DOHH2 (cell line): Measurements from ENCODE around the gene RTTN.

Source experiments
- H3F3A ChIP-seq: fragments of 200-600 bp; sonication (generic), shearing (Covaris generic); 2 replicates; pipeline ENCODE4 v1.6.0; 2016; ENCODE audit warnings: antibody characterized with exemption, mild to moderate bottlenecking; ENCODE audit not compliant: control insufficient read depth, insufficient read depth
- H3K27ac ChIP-seq: fragments of 200-600 bp; sonication (generic); 2 replicates; pipeline ENCODE4 v1.5.1; 2014; ENCODE audit warnings: low read depth, mild to moderate bottlenecking, low read length, moderate library complexity
- H3K27me3 ChIP-seq: fragments of 200-600 bp; sonication (generic); 2 replicates; pipeline ENCODE4 v1.6.1; 2014; ENCODE audit warnings: mild to moderate bottlenecking, low read length, mixed read lengths; ENCODE audit not compliant: control insufficient read depth
- H3K36me3 ChIP-seq: fragments of 200-600 bp; sonication (generic); 2 replicates; pipeline ENCODE4 v1.6.1; 2014; ENCODE audit warnings: mild to moderate bottlenecking, low read length, moderate library complexity, mixed read lengths; ENCODE audit not compliant: control insufficient read depth
- H3K4me1 ChIP-seq: fragments of 200-600 bp; sonication (generic); 2 replicates; pipeline ENCODE4 v1.6.1; 2014; ENCODE audit warnings: mild to moderate bottlenecking, low read length, mixed read lengths; ENCODE audit not compliant: control insufficient read depth
- H3K4me2 ChIP-seq: fragments of 200-600 bp; sonication (generic); 2 replicates; pipeline ENCODE4 v1.6.0; 2014; ENCODE audit warnings: mild to moderate bottlenecking, low read length, moderate library complexity
- H3K4me3 ChIP-seq: fragments of 200-600 bp; sonication (generic); 2 replicates; pipeline ENCODE4 v1.5.1; 2014; ENCODE audit warnings: mild to moderate bottlenecking, low read length, mixed read lengths
- H3K79me2 ChIP-seq: fragments of 200-600 bp; sonication (generic); 2 replicates; pipeline ENCODE4 v1.6.1; 2014; ENCODE audit warnings: mild to moderate bottlenecking, low read length, mixed read lengths; ENCODE audit not compliant: control insufficient read depth
- H3K9me2 ChIP-seq: fragments of 200-600 bp; sonication (generic); replicated peaks from 2 replicates; pipeline ENCODE4 v1.6.1; 2014; ENCODE audit warnings: mild to moderate bottlenecking, low read length, mixed read lengths; ENCODE audit not compliant: control insufficient read depth
- H3K9me3 ChIP-seq: fragments of 200-600 bp; sonication (generic); 2 replicates; pipeline ENCODE4 v1.6.1; 2014; ENCODE audit warnings: antibody characterized with exemption, low read length, mixed read lengths; ENCODE audit not compliant: control insufficient read depth, insufficient read depth
- H4K20me1 ChIP-seq: fragments of 200-600 bp; sonication (generic); 2 replicates; pipeline ENCODE4 v1.6.0; 2014; ENCODE audit warnings: low read depth, mild to moderate bottlenecking, antibody characterized with exemption, low read length, moderate library complexity; ENCODE audit not compliant: control insufficient read depth, insufficient read depth
- CTCF ChIP-seq: fragments of 200-600 bp; sonication (generic); IDR thresholded peaks from one replicate; pipeline ENCODE4 v1.5.1; 2014; ENCODE audit warnings: antibody characterized with exemption, mild to moderate bottlenecking, low read depth, low read length; ENCODE audit not compliant: poor library complexity, severe bottlenecking
- EZH2phosphoT487 ChIP-seq: fragments of 200-600 bp; sonication (generic); IDR thresholded peaks from 2 replicates; pipeline ENCODE4 v1.6.1; 2017; ENCODE audit warnings: borderline replicate concordance, mild to moderate bottlenecking, antibody characterized with exemption, low read length, moderate library complexity, mixed read lengths

RTTN gene

GRCh38 chr18:69958422-69958821, 247.1 kb downstream of the RTTN start:
- Histone ChIP-seq H3K4me2 (no peak overlapping the region), H3K9me2 (no peaks in the 10 kb centered on the region)

GRCh38 chr18:69957747-69958146, 247.7 kb downstream of the RTTN start:
- Histone ChIP-seq H3K27ac (no peak overlapping the region), H3K4me3 (no peak overlapping the region), H3K9me2 (no peaks in the 10 kb centered on the region), H3K9me3 (no peaks in the 10 kb centered on the region; the same call in 1 of the 2 replicates), H3K4me2 (no peak overlapping the region), H3F3A (no peaks in the 10 kb centered on the region), H3K27me3 (no peaks in the 10 kb centered on the region), H3K79me2 (no peaks in the 10 kb centered on the region), H3K4me1 (peaks cover 8% of the 10 kb centered on the region), H3K36me3 (no peaks in the 10 kb centered on the region), H4K20me1 (no peaks in the 10 kb centered on the region)
- TF ChIP-seq CTCF (no peak), EZH2phosphoT487 (no peak)

More at GRCh38 chr18:69958422-69958821, 247.1 kb downstream of the RTTN start:
- no peaks in the 10 kb centered on the region for H3K36me3 ChIP-seq
- peaks cover 8% of the 10 kb centered on the region for H3K4me1 ChIP-seq
- no peak overlapping the region for H3K27ac ChIP-seq
- TF ChIP-seq EZH2phosphoT487: no peak
- no peak for TF ChIP-seq CTCF
- H3F3A ChIP-seq: no peaks in the 10 kb centered on the region
- no peaks in the 10 kb centered on the region for H3K79me2 ChIP-seq
- H3K27me3 ChIP-seq: no peaks in the 10 kb centered on the region
- no peak overlapping the region for H3K4me3 ChIP-seq
- H4K20me1 ChIP-seq: no peaks in the 10 kb centered on the region
- no peaks in the 10 kb centered on the region; the same call in 1 of the 2 replicates for H3K9me3 ChIP-seq

- Histone ChIP-seq H4K20me1 (no peaks in the 10 kb centered on the region), H3K9me2 (no peaks in the 10 kb centered on the region), H3K4me3 (no peak overlapping the region), H3K4me1 (peaks cover 8% of the 10 kb centered on the region), H3K79me2 (no peaks in the 10 kb centered on the region), H3K36me3 (no peaks in the 10 kb centered on the region), H3K9me3 (no peaks in the 10 kb centered on the region; the same call in 1 of the 2 replicates), H3F3A (no peaks in the 10 kb centered on the region), H3K27me3 (no peaks in the 10 kb centered on the region), H3K4me2 (no peak overlapping the region), H3K27ac (no peak overlapping the region)
- no peak for TF ChIP-seq CTCF
- no peak for TF ChIP-seq EZH2phosphoT487
Observed at GRCh38 chr18:69956665-69957620, 248.5 kb downstream of the RTTN start.
